ENCODE measurements around the gene IER3. TPM values are rescaled to one million over a fixed set of nuclear protein-coding genes. Genes with fewer than 3 reads are reported as not detected.
A peak's percentile ranks its signal among the peaks of the same experiment; 100 is the strongest.

The IER3 gene
- total RNA-seq, 8 experiments from 2014 or later: 8.7 to 176 (median 32.5) TPM

DNA sequence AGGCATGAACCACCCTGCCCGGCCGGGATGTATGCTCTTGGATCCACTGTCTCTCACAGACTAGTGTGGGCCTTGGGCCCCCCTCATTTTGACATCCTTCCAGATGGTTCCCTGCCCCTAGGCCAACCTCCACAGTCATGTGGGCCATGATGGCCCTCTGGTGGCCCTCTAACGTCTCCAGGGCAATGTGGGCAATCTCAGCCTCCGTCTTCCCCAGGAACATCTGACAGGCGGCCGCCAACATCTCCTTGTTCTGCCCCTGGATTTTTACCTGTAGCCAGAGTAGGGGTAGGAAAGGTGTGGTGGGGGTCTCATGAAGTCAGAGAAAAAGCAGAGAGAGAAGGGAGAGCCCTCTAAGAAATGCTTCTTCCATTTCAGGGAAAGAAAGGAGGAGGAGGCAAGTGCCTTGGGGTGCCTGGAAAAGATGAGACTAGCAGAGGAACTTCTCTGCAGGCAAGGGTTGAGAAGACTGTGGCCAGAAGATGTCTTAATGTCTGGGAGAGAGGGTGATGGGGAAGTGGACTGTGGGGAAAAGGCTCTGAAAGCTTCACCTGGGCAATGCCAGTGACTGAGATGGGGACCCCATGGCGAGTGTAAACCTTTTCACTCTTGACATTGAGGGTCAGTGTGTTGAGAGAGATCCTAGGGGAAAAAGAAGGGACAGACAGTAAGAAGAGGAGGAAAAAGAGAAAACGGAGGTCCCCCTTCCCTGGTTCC lies 3.1 kb downstream of the IER3 start:
- ATAC-seq (replicated peaks in 6 of 8): no peak
- H3K4me3 ChIP-seq: peak overlapping the region; percentile 52 to 88 (median 69)
- H3K27ac ChIP-seq: peak overlapping the region; percentile 77 to 80
- in situ Hi-C loops (cut with MboI; ENCODE audit: low pct_unique_long_range_greater_than_20kb in 2 of 9, low sequenced_read_pairs in 9 of 9, unreplicated experiment in 9 of 9): loop anchor here in 2 of 9 experiments (25.0 kb wide), 1 partner anchor 346 kb away; no protein-coding TSS in a partner anchor
- 38 to 98% (median 64%) methylated on average over 1 to 6 of the region's 8 CpGs; no CpG with 5 or more reads in 3 of the 10 experiments for WGBS, 10 experiments
- H3K4me1 ChIP-seq (replicated peaks in 1 of 2): peaks cover 9 to 14% of the 10 kb centered on the region in 2 donors

DNA sequence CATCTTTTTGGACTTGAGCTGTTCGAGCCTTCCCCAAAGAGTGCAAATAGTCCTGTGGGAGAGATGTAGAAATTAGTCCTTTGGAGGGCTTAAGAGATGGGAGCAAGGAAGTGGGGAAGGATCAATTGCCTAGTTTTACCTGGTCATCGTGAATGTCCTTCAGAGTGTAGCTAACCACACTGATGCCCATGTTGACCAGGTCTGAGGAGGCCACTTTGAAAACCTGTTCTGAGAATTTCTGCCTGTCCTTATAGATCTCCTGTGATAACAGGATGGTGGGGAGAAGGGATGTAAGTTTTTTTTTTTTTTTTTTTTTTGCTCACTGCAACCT lies 3.8 kb downstream of the IER3 start:
- in situ Hi-C loops (cut with MboI; ENCODE audit: low pct_unique_long_range_greater_than_20kb in 2 of 9, low sequenced_read_pairs in 9 of 9, unreplicated experiment in 9 of 9): loop anchor here in 2 of 9 experiments (25.0 kb wide), 1 partner anchor 347 kb away; no protein-coding TSS in a partner anchor
- Histone ChIP-seq H3K27ac (no peak overlapping the region), H3K4me1 (replicated peaks in 1 of 2) (peaks cover 9 to 14% of the 10 kb centered on the region in 2 donors), H3K4me3 (no peak overlapping the region)
- no peak for ATAC-seq (replicated peaks in 6 of 8)
- 100% methylated on average over 1 to 2 of the region's 2 CpGs; no CpG with 5 or more reads in 4 of the 10 experiments for WGBS, 10 experiments

DNA sequence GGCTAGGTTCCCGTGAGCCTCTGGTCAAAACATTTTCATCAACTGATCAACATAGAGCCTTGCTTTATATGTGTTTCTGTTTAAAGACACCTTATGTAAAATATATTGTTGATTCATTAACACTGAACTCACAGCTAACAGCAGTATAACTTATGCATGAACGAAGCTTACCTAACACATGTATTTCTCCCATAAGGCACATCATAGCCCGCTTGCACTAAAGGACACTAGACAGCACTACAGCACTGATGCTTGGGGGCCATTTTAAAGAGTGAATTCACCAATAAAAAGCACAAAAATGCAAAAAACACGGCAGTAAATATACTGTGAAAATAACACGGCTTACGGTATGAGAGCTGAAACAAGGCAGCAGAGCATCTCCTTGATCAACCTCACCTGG lies 5.8 kb downstream of the IER3 start:
- H3K4me1 ChIP-seq (replicated peaks in 1 of 2): peaks cover 7 to 9% of the 10 kb centered on the region in 2 donors
- H3K4me3 ChIP-seq: no peak overlapping the region
- WGBS, 10 experiments: 56 to 100% (median 88%) methylated on average over 1 to 6 of the region's 6 CpGs
- ATAC-seq (replicated peaks in 6 of 8): no peak
- in situ Hi-C loops (cut with MboI; ENCODE audit: low pct_unique_long_range_greater_than_20kb in 2 of 9, low sequenced_read_pairs in 9 of 9, unreplicated experiment in 9 of 9): loop anchor here in 2 of 9 experiments (25.0 kb wide), 1 partner anchor 349 kb away; no protein-coding TSS in a partner anchor
- H3K27ac ChIP-seq: no peak overlapping the region

- 86 to 100% (median 96%) methylated on average over 2 to 8 of the region's 8 CpGs for WGBS, 10 experiments
- Histone ChIP-seq H3K4me3 (no peak overlapping the region), H3K4me1 (replicated peaks in 1 of 2) (peaks cover 3% of the 10 kb centered on the region in 2 donors), H3K27ac (no peak overlapping the region)
- ATAC-seq (replicated peaks in 6 of 8): no peak
- in situ Hi-C loops (cut with MboI; ENCODE audit: low pct_unique_long_range_greater_than_20kb in 2 of 9, low sequenced_read_pairs in 9 of 9, unreplicated experiment in 9 of 9): loop anchor here in 2 of 9 experiments (25.0 kb wide), 1 partner anchor 352 kb away; no protein-coding TSS in a partner anchor
Observed at GRCh38 chr6:30735668-30736314, 8.6 kb downstream of the IER3 start.

- no peak for ATAC-seq (replicated peaks in 6 of 8)
- Histone ChIP-seq H3K4me1 (replicated peaks in 1 of 2) (peaks cover 9 to 11% of the 10 kb centered on the region in 2 donors), H3K4me3 (no peak overlapping the region), H3K27ac (no peak overlapping the region)
- in situ Hi-C loops (cut with MboI; ENCODE audit: low pct_unique_long_range_greater_than_20kb in 2 of 9, low sequenced_read_pairs in 9 of 9, unreplicated experiment in 9 of 9): loop anchor here in 2 of 9 experiments (25.0 kb wide), 1 partner anchor 355 kb away; no protein-coding TSS in a partner anchor
- WGBS, 10 experiments: 71 to 100% (median 92%) methylated on average over 1 to 10 of the region's 12 CpGs; no CpG with 5 or more reads in 2 of the 10 experiments
Observed at GRCh38 chr6:30732237-30732943, 12.0 kb downstream of the IER3 start.

DNA sequence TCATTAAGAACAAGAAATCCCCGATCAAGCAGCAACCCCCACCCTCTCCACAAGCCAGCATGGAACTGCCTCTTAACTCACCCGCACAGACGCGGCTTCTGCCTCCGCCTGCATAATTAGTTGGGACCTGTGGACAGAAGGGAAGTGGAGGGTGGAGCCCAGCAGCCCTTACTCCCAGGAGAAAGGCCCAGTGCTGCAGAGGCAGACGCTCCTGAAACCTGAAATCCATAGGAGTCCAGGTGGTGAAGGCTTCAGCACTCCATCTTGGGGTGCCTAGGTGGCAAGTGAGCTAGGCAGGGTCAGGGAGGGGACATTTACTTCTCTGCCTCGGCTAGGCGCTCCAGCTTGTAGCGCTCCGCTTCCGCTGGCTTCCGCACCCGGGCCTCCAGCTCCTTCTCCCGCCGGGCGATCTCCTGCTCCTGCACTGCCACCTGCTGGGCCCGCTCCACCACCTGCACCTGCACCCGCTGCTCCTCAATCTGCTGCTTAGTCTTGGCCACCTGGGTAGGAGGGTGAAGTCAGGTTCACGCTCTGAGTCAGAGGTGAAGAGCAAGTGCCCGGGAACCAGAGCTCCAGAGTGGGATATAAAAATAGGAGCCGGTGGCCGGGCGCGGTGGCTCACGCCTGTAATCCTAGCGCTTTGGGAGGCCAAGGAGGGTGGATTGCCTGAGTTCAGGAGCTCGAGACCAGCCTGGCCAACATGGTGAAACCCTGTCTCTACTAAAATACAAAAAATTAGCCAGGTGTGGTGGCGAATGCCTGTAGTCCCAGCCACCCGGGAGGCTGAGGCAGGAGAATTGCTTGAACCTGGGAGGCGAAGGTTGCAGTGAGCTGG lies 13.5 kb downstream of the IER3 start:
- Histone ChIP-seq H3K27ac (peak overlapping the region; percentile 50 to 71), H3K4me3 (peak overlapping the region in 1 of 5 donors; percentile 3), H3K4me1 (replicated peaks in 1 of 2) (peaks cover 9 to 11% of the 10 kb centered on the region in 2 donors)
- peak; percentile 2 to 95 (median 92) for ATAC-seq (replicated peaks in 6 of 8)
- in situ Hi-C loops (cut with MboI; ENCODE audit: low pct_unique_long_range_greater_than_20kb in 2 of 9, low sequenced_read_pairs in 9 of 9, unreplicated experiment in 9 of 9): loop anchor here in 2 of 9 experiments (25.0 kb wide), 1 partner anchor 356 kb away; no protein-coding TSS in a partner anchor
- 39 to 100% (median 80%) methylated on average over 1 to 10 of the region's 30 CpGs; no CpG with 5 or more reads in 1 of the 10 experiments for WGBS, 10 experiments

- H3K27ac ChIP-seq: no peak overlapping the region
- ATAC-seq (replicated peaks in 6 of 8): peak in 3 of 8 experiments; percentile 22 to 32 (median 23)
- no peak overlapping the region for H3K4me3 ChIP-seq
- 20 to 83% (median 62%) methylated on average over 2 to 7 of the region's 7 CpGs; no CpG with 5 or more reads in 4 of the 10 experiments for WGBS, 10 experiments
- H3K4me1 ChIP-seq (replicated peaks in 1 of 2): peaks cover 9 to 13% of the 10 kb centered on the region in 2 donors
- in situ Hi-C loops (cut with MboI; ENCODE audit: low pct_unique_long_range_greater_than_20kb in 2 of 9, low sequenced_read_pairs in 9 of 9, unreplicated experiment in 9 of 9): loop anchor here in 2 of 9 experiments (25.0 kb wide), 1 partner anchor 359 kb away; no protein-coding TSS in a partner anchor
Observed at GRCh38 chr6:30727920-30728553, 16.3 kb downstream of the IER3 start.

- 80 to 100% (median 96%) methylated on average over 1 to 4 of the region's 11 CpGs; no CpG with 5 or more reads in 3 of the 10 experiments for WGBS, 10 experiments
- in situ Hi-C loops (cut with MboI; ENCODE audit: low pct_unique_long_range_greater_than_20kb in 2 of 9, low sequenced_read_pairs in 9 of 9, unreplicated experiment in 9 of 9): loop anchor here in 2 of 9 experiments (25.0 kb wide), 1 partner anchor 361 kb away; no protein-coding TSS in a partner anchor
- H3K27ac ChIP-seq: no peak overlapping the region
Observed at GRCh38 chr6:30726506-30727413, 17.6 kb downstream of the IER3 start.

GRCh38 chr6:30725713-30726505 lies 18.4 kb downstream of the IER3 start:
- ATAC-seq (replicated peaks in 6 of 8): peak in 2 of 8 experiments; percentile 1 to 2
- Histone ChIP-seq H3K4me1 (replicated peaks in 1 of 2) (peaks cover 15 to 17% of the 10 kb centered on the region in 2 donors), H3K4me3 (no peak overlapping the region), H3K27ac (peak overlapping the region in 1 of 2 donors; percentile 44)
- in situ Hi-C loops (cut with MboI; ENCODE audit: low pct_unique_long_range_greater_than_20kb in 2 of 9, low sequenced_read_pairs in 9 of 9, unreplicated experiment in 9 of 9): loop anchor here in 2 of 9 experiments (25.0 kb wide), 1 partner anchor 361 kb away; no protein-coding TSS in a partner anchor
- WGBS, 10 experiments: 0 to 100% (median 86%) methylated on average over 1 to 2 of the region's 3 CpGs; no CpG with 5 or more reads in 5 of the 10 experiments

More at GRCh38 chr6:30726506-30727413, 17.6 kb downstream of the IER3 start:
- Histone ChIP-seq H3K4me1 (replicated peaks in 1 of 2) (peaks cover 16 to 19% of the 10 kb centered on the region in 2 donors), H3K4me3 (no peak overlapping the region)
- ATAC-seq (replicated peaks in 6 of 8): no peak
